HCT116 (cell line): ENCODE measurements around the gene ABCB6. TPM values are rescaled to one million over a fixed set of nuclear protein-coding genes. Genes with fewer than 3 reads are reported as not detected.
A peak's percentile ranks its signal among the peaks of the same experiment; 100 is the strongest.

Experiments
- ATAC-seq: fragments of 200-7000 bp; cut with Tn5 transposase; 2 replicates; pipeline ENCODE4 v1.9.1; 2020; ENCODE audit warnings: mild to moderate bottlenecking, moderate library complexity
- BruUV-seq: library from RNA; stranded (reverse); fragments of 400-500 nt; replicated peaks from 2 replicates; lab custom pipeline; 2021; lab: Mats Ljungman, UMichigan
- CTCF ChIA-PET: fragments of 300-600 bp; sonication (Branson Sonifier 250); formaldehyde crosslinking; loops from one replicate; lab custom pipeline; 2021; ENCODE audit warnings: antibody characterized with exemption; lab: Charles Lee
- POLR2A ChIA-PET: fragments of 300-600, 350-600 bp; sonication (Branson Sonifier 250); formaldehyde crosslinking; loops from one replicate; lab custom pipeline; 2021; ENCODE audit warnings: antibody characterized with exemption; lab: Charles Lee
- RAD21 ChIA-PET, 2 experiments: fragments of 300-600 bp; sonication (Branson Sonifier 250); formaldehyde crosslinking; loops; one replicate each; lab custom pipeline; 2023; ENCODE audit warnings: low total read pairs in 2 of 2; ENCODE audit not compliant: uncharacterized antibody in 2 of 2, unreplicated experiment in 2 of 2, low non-redundant PET in 1 of 2; lab: Charles Lee
- DNase-seq: peaks from one replicate; pipeline ENCODE4 v3.0.0-alpha.2; 2010; ENCODE audit warnings: low read depth, low spot score
- H2AFZ ChIP-seq: fragments of 200-600 bp; shearing (Covaris generic), sonication (generic); 2 replicates; pipeline ENCODE4 v1.6.1; 2017; ENCODE audit warnings: low read depth, mixed run types, mixed read lengths, antibody characterized with exemption, low read length; ENCODE audit not compliant: poor library complexity, severe bottlenecking
- H3K27ac ChIP-seq: 2 replicates; pipeline ENCODE4 v1.5.1; 2012; ENCODE audit warnings: low read depth, low read length
- H3K27me3 ChIP-seq: fragments of 200-600 bp; sonication (generic); 2 replicates; pipeline ENCODE4 v1.6.1; 2016; ENCODE audit warnings: mixed run types, low read length, mixed read lengths; ENCODE audit not compliant: insufficient read depth
- H3K36me3 ChIP-seq, 2 experiments: fragments of 200-500 bp in 1 of 2; fragments of 200-600 bp in 1 of 2; sonication (Bioruptor generic) in 1 of 2; sonication (generic) in 1 of 2; 2 replicates each; pipeline versions ENCODE4 v1.5.1 to v1.6.1; 2014 to 2016; ENCODE audit warnings: low read length in 2 of 2, inconsistent platforms in 1 of 2, mixed read lengths in 1 of 2, mixed run types in 1 of 2; ENCODE audit not compliant: insufficient read depth in 2 of 2, control insufficient read depth in 1 of 2
- H3K4me1 ChIP-seq, 2 experiments: fragments of 200-600 bp in 1 of 2; sonication (generic) in 1 of 2; 2 replicates each; pipeline versions ENCODE4 v1.5.1 to v1.6.1; 2012 to 2017; ENCODE audit warnings: low read length in 2 of 2, inconsistent platforms in 1 of 2, mild to moderate bottlenecking in 1 of 2, mixed read lengths in 1 of 2, mixed run types in 1 of 2, moderate library complexity in 1 of 2; ENCODE audit not compliant: insufficient read depth in 2 of 2, control insufficient read depth in 1 of 2
- H3K4me2 ChIP-seq: fragments of 200-600 bp; sonication (generic); 2 replicates; pipeline ENCODE4 v1.6.1; 2017; ENCODE audit warnings: mixed run types, low read length, mixed read lengths
- H3K4me3 ChIP-seq, 2 experiments: fragments of 200-600 bp in 1 of 2; sonication (generic) in 1 of 2; replicated peaks in 1 of 2; 2 replicates each; pipeline ENCODE4 v1.5.1; 2011 to 2016; ENCODE audit warnings: low read length in 2 of 2, control low read depth in 1 of 2, low read depth in 1 of 2, mild to moderate bottlenecking in 1 of 2, mixed read lengths in 1 of 2, mixed run types in 1 of 2
- H3K79me2 ChIP-seq: fragments of 200-600 bp; sonication (generic); 2 replicates; pipeline ENCODE4 v1.6.1; 2017; ENCODE audit warnings: mild to moderate bottlenecking, mixed run types, low read length, moderate library complexity, mixed read lengths; ENCODE audit not compliant: insufficient read depth
- H3K9ac ChIP-seq: fragments of 200-600 bp; sonication (generic); 2 replicates; pipeline ENCODE4 v1.6.1; 2016; ENCODE audit warnings: low read length, mixed read lengths
- H3K9me2 ChIP-seq: fragments of 200-600 bp; sonication (generic), shearing (Covaris generic); 2 replicates; pipeline ENCODE4 v1.6.1; 2017; ENCODE audit warnings: mixed run types, mild to moderate bottlenecking, moderate library complexity; ENCODE audit not compliant: insufficient read depth
- H3K9me3 ChIP-seq, 2 experiments: fragments of 200-500 bp in 1 of 2; fragments of 200-600 bp in 1 of 2; sonication (Bioruptor generic) in 1 of 2; sonication (generic) in 1 of 2; 2 replicates each; pipeline ENCODE4 v1.6.1; 2014 to 2017; ENCODE audit warnings: low read length in 2 of 2, mixed read lengths in 2 of 2, inconsistent platforms in 1 of 2, low read depth in 1 of 2, mild to moderate bottlenecking in 1 of 2, mixed run types in 1 of 2, moderate library complexity in 1 of 2; ENCODE audit not compliant: control insufficient read depth in 1 of 2, insufficient read depth in 1 of 2
- H4K20me1 ChIP-seq: fragments of 200-600 bp; sonication (generic), shearing (Covaris generic); 2 replicates; pipeline ENCODE4 v1.6.1; 2017; ENCODE audit warnings: mixed run types, mild to moderate bottlenecking, moderate library complexity; ENCODE audit not compliant: insufficient read depth
- ATF3 ChIP-seq: IDR thresholded peaks from 2 replicates; pipeline ENCODE4 v1.6.1; 2012
- CBX3 ChIP-seq: IDR thresholded peaks from 2 replicates; pipeline ENCODE4 v1.6.1; 2012; ENCODE audit warnings: low read depth
- CEBPB ChIP-seq: IDR thresholded peaks from 2 replicates; pipeline ENCODE4 v1.6.1; 2012; ENCODE audit warnings: low read depth
- ELF1 ChIP-seq: IDR thresholded peaks from 2 replicates; pipeline ENCODE4 v1.6.1; 2012; ENCODE audit warnings: low read depth, borderline replicate concordance
- EZH2 ChIP-seq: fragments of 200-600 bp; sonication (generic); IDR thresholded peaks from 2 replicates; pipeline ENCODE4 v1.6.1; 2017; ENCODE audit warnings: antibody characterized with exemption, mixed run types
- EZH2phosphoT487 ChIP-seq: fragments of 200-600 bp; IDR thresholded peaks from 2 replicates; pipeline ENCODE4 v1.6.1; 2018; ENCODE audit warnings: antibody characterized with exemption, borderline replicate concordance
- FOSL1 ChIP-seq: IDR thresholded peaks from 2 replicates; pipeline ENCODE4 v1.6.1; 2012; ENCODE audit warnings: low read depth
- JUND ChIP-seq: IDR thresholded peaks from 2 replicates; pipeline ENCODE4 v1.6.1; 2012
- POLR2A ChIP-seq: IDR thresholded peaks from 2 replicates; pipeline ENCODE4 v1.7.0; 2011; ENCODE audit warnings: borderline replicate concordance; ENCODE audit not compliant: insufficient read depth, insufficient read length; ENCODE audit errors: extremely low read depth
- POLR2AphosphoS5 ChIP-seq: IDR thresholded peaks from 2 replicates; pipeline ENCODE4 v1.6.1; 2011; ENCODE audit warnings: mild to moderate bottlenecking, low read depth, low read length, moderate library complexity
- RAD21 ChIP-seq: IDR thresholded peaks from 2 replicates; pipeline ENCODE4 v1.6.1; 2012; ENCODE audit warnings: low read depth, mild to moderate bottlenecking
- SIN3A ChIP-seq: IDR thresholded peaks from 2 replicates; pipeline ENCODE4 v1.6.1; 2012; ENCODE audit warnings: low read depth
- SP1 ChIP-seq: IDR thresholded peaks from 2 replicates; pipeline ENCODE4 v1.6.1; 2012; ENCODE audit warnings: low read depth
- SRF ChIP-seq: IDR thresholded peaks from 2 replicates; pipeline ENCODE4 v1.6.1; 2012; ENCODE audit warnings: low read depth
- TCF7L2 ChIP-seq: IDR thresholded peaks from 2 replicates; pipeline ENCODE4 v1.7.0; 2011; ENCODE audit warnings: borderline replicate concordance, inconsistent platforms; ENCODE audit not compliant: insufficient read depth, insufficient read length; ENCODE audit errors: extremely low read depth
- YY1 ChIP-seq: IDR thresholded peaks from 2 replicates; pipeline ENCODE4 v1.6.1; 2011; ENCODE audit warnings: low read length, low read depth, moderate library complexity, mild to moderate bottlenecking; ENCODE audit not compliant: insufficient replicate concordance; ENCODE audit errors: extremely low read depth
- ZBTB33 ChIP-seq: IDR thresholded peaks from 2 replicates; pipeline ENCODE4 v1.6.1; 2011; ENCODE audit warnings: mild to moderate bottlenecking, low read length, moderate library complexity; ENCODE audit not compliant: insufficient replicate concordance; ENCODE audit errors: extremely low read depth
- ZNF274 ChIP-seq: fragments of 200-500 bp; sonication (Bioruptor generic); IDR thresholded peaks from 2 replicates; pipeline ENCODE4 v1.6.1; 2014; ENCODE audit warnings: mild to moderate bottlenecking, low read depth, low read length, inconsistent platforms
- intact Hi-C: fragments of 100-400 bp; cut with micrococcal nuclease; formaldehyde crosslinking; loops from 2 replicates; pipeline ENCODE4 v1.10.0; 2022
- total RNA-seq: library from RNA; stranded (reverse); gene quantifications from one replicate; pipeline ENCODE4 v1.2.1, GENCODE V29; 2021; ENCODE audit not compliant: unreplicated experiment
- TF ChIP-seq, protein P1 (sequence below): IDR thresholded peaks from 2 replicates; pipeline ENCODE4 v1.6.1; 2012; ENCODE audit warnings: low read depth
- TF ChIP-seq, protein P2 (sequence below), 3 experiments: fragments of 200-600 bp in 1 of 3; sonication (generic) in 1 of 3; IDR thresholded peaks in 2 of 3; conservative IDR thresholded peaks in 1 of 3; 2 replicates each; pipeline ENCODE4 v1.5.1; 2012 to 2017; ENCODE audit warnings: low read depth in 2 of 3, low read length in 2 of 3, antibody characterized with exemption in 1 of 3, borderline replicate concordance in 1 of 3, control low read depth in 1 of 3, mild to moderate bottlenecking in 1 of 3, mixed read lengths in 1 of 3, mixed run types in 1 of 3, moderate library complexity in 1 of 3; ENCODE audit not compliant: insufficient read depth in 1 of 3

The ABCB6 gene
- total RNA-seq, 1 experiment from 2014 or later: 24.5 TPM

GRCh38 chr2:219216535-219216915, 2.2 kb downstream of the ABCB6 start:
- Histone ChIP-seq H3K79me2 (no peaks in the 10 kb centered on the region), H3K9me2 (no peaks in the 10 kb centered on the region), H3K27me3 (no peaks in the 10 kb centered on the region), H3K4me2 (0 out of 2 replicates have a peak overlapping the region, but pooled peaks have one; percentile 5), H2AFZ (no peak overlapping the region), H3K4me3 (no peak overlapping the region), H4K20me1 (no peaks in the 10 kb centered on the region), H3K9me3 (no peaks in the 10 kb centered on the region), H3K9ac (no peak overlapping the region), H3K27ac (no peak overlapping the region), H3K36me3 (peaks cover 3 to 15% of the 10 kb centered on the region in 2 experiments; a peak in 1 of 4 replicates), H3K4me1 (peaks cover 9 to 37% of the 10 kb centered on the region in 2 experiments; a peak in 3 of 4 replicates)
- DNase-seq (no peak), ATAC-seq (no peak)
- CTCF ChIA-PET: interaction anchor here (0.6 kb wide), 1 partner anchor 36 kb away, joined by 5 read pairs; no protein-coding TSS in a partner anchor
- TF ChIP-seq CBX3 (no peak), CEBPB (no peak), EZH2 (no peak), ATF3 (no peak), JUND (no peak), YY1 (no peak), SP1 (no peak), TCF7L2 (no peak), ZBTB33 (no peak), POLR2A (no peak), FOSL1 (no peak), ELF1 (no peak), RAD21 (no peak), POLR2AphosphoS5 (no peak), ZNF274 (no peak), EZH2phosphoT487 (no peak), SRF (no peak), SIN3A (no peak)
- TF ChIP-seq, protein P1, sequence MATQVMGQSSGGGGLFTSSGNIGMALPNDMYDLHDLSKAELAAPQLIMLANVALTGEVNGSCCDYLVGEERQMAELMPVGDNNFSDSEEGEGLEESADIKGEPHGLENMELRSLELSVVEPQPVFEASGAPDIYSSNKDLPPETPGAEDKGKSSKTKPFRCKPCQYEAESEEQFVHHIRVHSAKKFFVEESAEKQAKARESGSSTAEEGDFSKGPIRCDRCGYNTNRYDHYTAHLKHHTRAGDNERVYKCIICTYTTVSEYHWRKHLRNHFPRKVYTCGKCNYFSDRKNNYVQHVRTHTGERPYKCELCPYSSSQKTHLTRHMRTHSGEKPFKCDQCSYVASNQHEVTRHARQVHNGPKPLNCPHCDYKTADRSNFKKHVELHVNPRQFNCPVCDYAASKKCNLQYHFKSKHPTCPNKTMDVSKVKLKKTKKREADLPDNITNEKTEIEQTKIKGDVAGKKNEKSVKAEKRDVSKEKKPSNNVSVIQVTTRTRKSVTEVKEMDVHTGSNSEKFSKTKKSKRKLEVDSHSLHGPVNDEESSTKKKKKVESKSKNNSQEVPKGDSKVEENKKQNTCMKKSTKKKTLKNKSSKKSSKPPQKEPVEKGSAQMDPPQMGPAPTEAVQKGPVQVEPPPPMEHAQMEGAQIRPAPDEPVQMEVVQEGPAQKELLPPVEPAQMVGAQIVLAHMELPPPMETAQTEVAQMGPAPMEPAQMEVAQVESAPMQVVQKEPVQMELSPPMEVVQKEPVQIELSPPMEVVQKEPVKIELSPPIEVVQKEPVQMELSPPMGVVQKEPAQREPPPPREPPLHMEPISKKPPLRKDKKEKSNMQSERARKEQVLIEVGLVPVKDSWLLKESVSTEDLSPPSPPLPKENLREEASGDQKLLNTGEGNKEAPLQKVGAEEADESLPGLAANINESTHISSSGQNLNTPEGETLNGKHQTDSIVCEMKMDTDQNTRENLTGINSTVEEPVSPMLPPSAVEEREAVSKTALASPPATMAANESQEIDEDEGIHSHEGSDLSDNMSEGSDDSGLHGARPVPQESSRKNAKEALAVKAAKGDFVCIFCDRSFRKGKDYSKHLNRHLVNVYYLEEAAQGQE: no peak
- TF ChIP-seq, protein P2, sequence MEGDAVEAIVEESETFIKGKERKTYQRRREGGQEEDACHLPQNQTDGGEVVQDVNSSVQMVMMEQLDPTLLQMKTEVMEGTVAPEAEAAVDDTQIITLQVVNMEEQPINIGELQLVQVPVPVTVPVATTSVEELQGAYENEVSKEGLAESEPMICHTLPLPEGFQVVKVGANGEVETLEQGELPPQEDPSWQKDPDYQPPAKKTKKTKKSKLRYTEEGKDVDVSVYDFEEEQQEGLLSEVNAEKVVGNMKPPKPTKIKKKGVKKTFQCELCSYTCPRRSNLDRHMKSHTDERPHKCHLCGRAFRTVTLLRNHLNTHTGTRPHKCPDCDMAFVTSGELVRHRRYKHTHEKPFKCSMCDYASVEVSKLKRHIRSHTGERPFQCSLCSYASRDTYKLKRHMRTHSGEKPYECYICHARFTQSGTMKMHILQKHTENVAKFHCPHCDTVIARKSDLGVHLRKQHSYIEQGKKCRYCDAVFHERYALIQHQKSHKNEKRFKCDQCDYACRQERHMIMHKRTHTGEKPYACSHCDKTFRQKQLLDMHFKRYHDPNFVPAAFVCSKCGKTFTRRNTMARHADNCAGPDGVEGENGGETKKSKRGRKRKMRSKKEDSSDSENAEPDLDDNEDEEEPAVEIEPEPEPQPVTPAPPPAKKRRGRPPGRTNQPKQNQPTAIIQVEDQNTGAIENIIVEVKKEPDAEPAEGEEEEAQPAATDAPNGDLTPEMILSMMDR (IDR thresholded peaks at IDR 0.05 in 2 of 3, conservative IDR thresholded peaks at IDR 0.05 in 1 of 3; ENCODE audit: borderline replicate concordance in 1 of 3, insufficient read depth in 1 of 3, low read depth in 2 of 3, low read length in 2 of 3): no peak
- POLR2A ChIA-PET: interaction anchor here (2.3 kb wide), 1 partner anchor 10 kb away, joined by 18 read pairs; the partner anchor contains the start of gene ZFAND2B
- no TSS peak for BruUV-seq
- RAD21 ChIA-PET: no interaction called here
- intact Hi-C loops: no loop called here
